ENCODE measurements around the gene METAP1.

DNA sequence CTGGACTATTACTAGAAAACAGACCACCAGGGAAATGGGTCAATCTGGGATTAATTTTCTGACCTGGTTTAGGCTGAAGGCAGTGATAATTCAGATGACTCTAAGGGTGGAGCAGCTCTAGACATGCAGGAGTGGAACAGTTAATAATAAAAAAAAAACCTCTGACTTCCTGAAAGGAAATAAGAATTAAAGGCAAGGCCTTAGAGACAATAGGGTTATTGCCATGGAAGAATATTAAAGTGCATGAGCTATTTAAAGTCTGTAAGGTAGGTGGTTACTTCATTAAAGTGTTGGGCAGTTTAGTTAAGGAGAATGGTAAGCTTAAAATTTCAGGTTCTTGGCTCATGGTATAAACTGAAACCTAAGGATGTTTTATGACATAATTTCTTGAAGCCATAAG lies 107.6 kb downstream of the METAP1 start:
- TF ChIP-seq, protein P1, sequence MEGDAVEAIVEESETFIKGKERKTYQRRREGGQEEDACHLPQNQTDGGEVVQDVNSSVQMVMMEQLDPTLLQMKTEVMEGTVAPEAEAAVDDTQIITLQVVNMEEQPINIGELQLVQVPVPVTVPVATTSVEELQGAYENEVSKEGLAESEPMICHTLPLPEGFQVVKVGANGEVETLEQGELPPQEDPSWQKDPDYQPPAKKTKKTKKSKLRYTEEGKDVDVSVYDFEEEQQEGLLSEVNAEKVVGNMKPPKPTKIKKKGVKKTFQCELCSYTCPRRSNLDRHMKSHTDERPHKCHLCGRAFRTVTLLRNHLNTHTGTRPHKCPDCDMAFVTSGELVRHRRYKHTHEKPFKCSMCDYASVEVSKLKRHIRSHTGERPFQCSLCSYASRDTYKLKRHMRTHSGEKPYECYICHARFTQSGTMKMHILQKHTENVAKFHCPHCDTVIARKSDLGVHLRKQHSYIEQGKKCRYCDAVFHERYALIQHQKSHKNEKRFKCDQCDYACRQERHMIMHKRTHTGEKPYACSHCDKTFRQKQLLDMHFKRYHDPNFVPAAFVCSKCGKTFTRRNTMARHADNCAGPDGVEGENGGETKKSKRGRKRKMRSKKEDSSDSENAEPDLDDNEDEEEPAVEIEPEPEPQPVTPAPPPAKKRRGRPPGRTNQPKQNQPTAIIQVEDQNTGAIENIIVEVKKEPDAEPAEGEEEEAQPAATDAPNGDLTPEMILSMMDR (conservative IDR thresholded peaks at IDR 0.05; ENCODE audit: low read length): no peak
- no peak for TF ChIP-seq EZH2phosphoT487 (IDR thresholded peaks at IDR 0.05; ENCODE audit: borderline replicate concordance, low read depth, low read length)

Data from OCI-LY7 (cell line).